Measurements from ENCODE around the gene STX18.
"Not testable (repeated sequence)": the region's sequence is repeated elsewhere in the genome, so short reads cannot be mapped to it uniquely, and the experiment has no call there.

DNA sequence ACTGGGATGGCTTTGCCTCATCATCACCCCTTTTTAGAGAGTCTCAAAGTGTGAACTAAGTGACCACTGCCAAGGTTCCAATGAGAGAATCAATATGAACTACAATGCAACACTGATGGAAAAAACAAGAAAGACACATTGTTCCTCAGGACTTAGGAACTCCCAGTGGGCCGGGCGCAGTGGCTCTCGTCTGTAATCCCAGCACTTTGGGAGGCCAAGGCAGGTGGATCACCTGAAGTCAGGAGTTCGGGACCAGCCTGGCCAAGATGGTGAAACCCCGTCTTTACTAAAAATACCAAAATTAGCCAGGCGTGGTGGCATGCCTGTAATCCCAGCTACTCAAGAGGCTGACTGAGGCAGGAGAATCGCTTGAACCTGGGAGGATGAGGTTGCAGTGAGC, 119.7 kb downstream of the STX18 start:
- TF ChIP-seq EZH2phosphoT487 (IDR thresholded peaks at IDR 0.05), result not testable (repeated sequence)
- TF ChIP-seq, protein P1, sequence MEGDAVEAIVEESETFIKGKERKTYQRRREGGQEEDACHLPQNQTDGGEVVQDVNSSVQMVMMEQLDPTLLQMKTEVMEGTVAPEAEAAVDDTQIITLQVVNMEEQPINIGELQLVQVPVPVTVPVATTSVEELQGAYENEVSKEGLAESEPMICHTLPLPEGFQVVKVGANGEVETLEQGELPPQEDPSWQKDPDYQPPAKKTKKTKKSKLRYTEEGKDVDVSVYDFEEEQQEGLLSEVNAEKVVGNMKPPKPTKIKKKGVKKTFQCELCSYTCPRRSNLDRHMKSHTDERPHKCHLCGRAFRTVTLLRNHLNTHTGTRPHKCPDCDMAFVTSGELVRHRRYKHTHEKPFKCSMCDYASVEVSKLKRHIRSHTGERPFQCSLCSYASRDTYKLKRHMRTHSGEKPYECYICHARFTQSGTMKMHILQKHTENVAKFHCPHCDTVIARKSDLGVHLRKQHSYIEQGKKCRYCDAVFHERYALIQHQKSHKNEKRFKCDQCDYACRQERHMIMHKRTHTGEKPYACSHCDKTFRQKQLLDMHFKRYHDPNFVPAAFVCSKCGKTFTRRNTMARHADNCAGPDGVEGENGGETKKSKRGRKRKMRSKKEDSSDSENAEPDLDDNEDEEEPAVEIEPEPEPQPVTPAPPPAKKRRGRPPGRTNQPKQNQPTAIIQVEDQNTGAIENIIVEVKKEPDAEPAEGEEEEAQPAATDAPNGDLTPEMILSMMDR (IDR thresholded peaks at IDR 0.05), result not testable (repeated sequence)

Measured in neural progenitor cell (in vitro differentiated cells).